Gastrocnemius medialis (tissue), 4 donors: ENCODE measurements around the gene PRKD3. TPM values are rescaled to one million over a fixed set of nuclear protein-coding genes. Genes with fewer than 3 reads are reported as not detected.

Source experiments
- ATAC-seq, 2 donors: fragments of 150-250 bp; one replicate each; pipeline ENCODE4 v1.9.1; 2016
- DNase-seq, 2 donors: peaks; one replicate each; pipeline ENCODE4 v3.0.0-alpha.2; 2019
- H3K27ac ChIP-seq, 4 donors: fragments of 200-600 bp; sonication (generic); 1 replicate in 1 of 4; 2 replicates in 3 of 4; pipeline ENCODE4 v1.5.1; 2016 to 2018; ENCODE audit warnings: mild to moderate bottlenecking in 2 of 4, moderate library complexity in 1 of 4
- H3K27me3 ChIP-seq, 3 donors: fragments of 200-600 bp; sonication (generic) in 2 of 3; 1 replicate in 1 of 3; 2 replicates in 2 of 3; pipeline versions ENCODE4 v1.5.1 to v1.6.0; 2016 to 2019; ENCODE audit warnings: mild to moderate bottlenecking in 1 of 3, moderate library complexity in 1 of 3
- H3K36me3 ChIP-seq, 2 donors: fragments of 200-600 bp; sonication (generic) in 1 of 2; one replicate each; pipeline ENCODE4 v1.5.1; 2017 to 2018
- H3K4me1 ChIP-seq, 2 donors: fragments of 200-600 bp; sonication (generic) in 1 of 2; one replicate each; pipeline ENCODE4 v1.5.1; 2016 to 2017; ENCODE audit warnings: mild to moderate bottlenecking in 2 of 2
- H3K4me3 ChIP-seq, 4 donors: fragments of 200-600 bp; sonication (generic) in 3 of 4; 1 replicate in 1 of 4; 2 replicates in 3 of 4; pipeline ENCODE4 v1.5.1; 2016 to 2019; ENCODE audit warnings: mild to moderate bottlenecking in 2 of 4
- H3K9me3 ChIP-seq, 3 donors: fragments of 200-600 bp; sonication (generic) in 2 of 3; 1 replicate in 1 of 3; 2 replicates in 2 of 3; pipeline ENCODE4 v1.5.1; 2016 to 2019
- CTCF ChIP-seq, 5 experiments: fragments of 450-650 bp in 3 of 5; fragments of 200-600 bp in 2 of 5; sonication (generic) in 2 of 5; IDR thresholded peaks in 4 of 5; conservative IDR thresholded peaks in 1 of 5; 1 replicate in 4 of 5; 2 replicates in 1 of 5; pipeline ENCODE4 v1.5.1; 2016 to 2019; ENCODE audit warnings: antibody characterized with exemption in 5 of 5, mild to moderate bottlenecking in 3 of 5, moderate library complexity in 3 of 5
- POLR2A ChIP-seq, 2 donors: fragments of 450-650 bp; IDR thresholded peaks; one replicate each; pipeline ENCODE4 v1.6.1; 2017; ENCODE audit warnings: antibody characterized with exemption in 2 of 2, mild to moderate bottlenecking in 2 of 2, moderate library complexity in 2 of 2
- in situ Hi-C, 4 donors: fragments of 200-750 bp; cut with MboI; loops; one replicate each; pipeline versions ENCODE4 v1.15.0 to v1.8.0; 2017; ENCODE audit warnings: low sequenced_read_pairs in 4 of 4
- intact Hi-C: fragments of 100-400 bp; cut with DNase I; formaldehyde crosslinking; loops from one replicate; pipeline ENCODE4 v1.15.1; 2023; ENCODE audit warnings: low total_unique reads
- total RNA-seq, 4 donors: library from RNA; depleted of rRNA; stranded (reverse); fragments of >200 nt; gene quantifications; one replicate each; pipeline versions ENCODE4 v1.1.0 to v1.2.3, GENCODE V29; 2016

PRKD3 gene
- total RNA-seq, 4 donors from 2014 or later: 11.0 to 34.4 (median 14.9) TPM

- DNase-seq (no peak), ATAC-seq (no peak)
- Histone ChIP-seq H3K27me3 (no peaks in the 10 kb centered on the region), H3K4me3 (no peak overlapping the region), H3K4me1 (no peaks in the 10 kb centered on the region), H3K9me3 (no peaks in the 10 kb centered on the region), H3K27ac (no peak overlapping the region), H3K36me3 (peaks cover 0 to 55% of the 10 kb centered on the region in 2 donors)
- intact Hi-C loops: no loop called here
- in situ Hi-C loops: no loop called here
- TF ChIP-seq CTCF (IDR thresholded peaks at IDR 0.05 in 4 of 5, conservative IDR thresholded peaks at IDR 0.05 in 1 of 5) (no peak), POLR2A (IDR thresholded peaks at IDR 0.05) (no peak)
Observed at GRCh38 chr2:37287966-37288365, 36.7 kb downstream of the PRKD3 start.

- TF ChIP-seq POLR2A (IDR thresholded peaks at IDR 0.05): no peak
- TF ChIP-seq CTCF (IDR thresholded peaks at IDR 0.05 in 4 of 5, conservative IDR thresholded peaks at IDR 0.05 in 1 of 5): no peak
- no peak for DNase-seq
- in situ Hi-C loops (no loop called here), intact Hi-C loops (no loop called here)
- Histone ChIP-seq H3K36me3 (peaks cover 0 to 59% of the 10 kb centered on the region in 2 donors), H3K4me3 (no peak overlapping the region), H3K27me3 (no peaks in the 10 kb centered on the region), H3K27ac (no peak overlapping the region), H3K9me3 (no peaks in the 10 kb centered on the region), H3K4me1 (no peaks in the 10 kb centered on the region)
- no peak for ATAC-seq
Observed at GRCh38 chr2:37284381-37284780, 40.3 kb downstream of the PRKD3 start.

- in situ Hi-C loops: no loop called here
- Histone ChIP-seq H3K27ac (no peak overlapping the region), H3K4me3 (no peak overlapping the region), H3K9me3 (no peaks in the 10 kb centered on the region), H3K36me3 (peaks cover 0 to 52% of the 10 kb centered on the region in 2 donors), H3K4me1 (no peaks in the 10 kb centered on the region), H3K27me3 (no peaks in the 10 kb centered on the region)
- ATAC-seq: no peak
- TF ChIP-seq POLR2A (IDR thresholded peaks at IDR 0.05) (no peak), CTCF (IDR thresholded peaks at IDR 0.05 in 4 of 5, conservative IDR thresholded peaks at IDR 0.05 in 1 of 5) (no peak)
- DNase-seq: no peak
- intact Hi-C loops: no loop called here
Observed at GRCh38 chr2:37283207-37283606, 41.4 kb downstream of the PRKD3 start.

GRCh38 chr2:37282746-37283145 is 41.9 kb downstream of the PRKD3 start:
- Histone ChIP-seq H3K27ac (no peak overlapping the region), H3K4me1 (no peaks in the 10 kb centered on the region), H3K4me3 (no peak overlapping the region), H3K27me3 (no peaks in the 10 kb centered on the region), H3K9me3 (no peaks in the 10 kb centered on the region), H3K36me3 (peaks cover 0 to 49% of the 10 kb centered on the region in 2 donors)
- in situ Hi-C loops (no loop called here), intact Hi-C loops (no loop called here)
- ATAC-seq (no peak), DNase-seq (no peak)
- TF ChIP-seq POLR2A (IDR thresholded peaks at IDR 0.05): no peak
- no peak for TF ChIP-seq CTCF (IDR thresholded peaks at IDR 0.05 in 4 of 5, conservative IDR thresholded peaks at IDR 0.05 in 1 of 5)

- H3K27ac ChIP-seq: no peak overlapping the region
- in situ Hi-C loops (no loop called here), intact Hi-C loops (no loop called here)
- no peak for TF ChIP-seq CTCF (IDR thresholded peaks at IDR 0.05 in 4 of 5, conservative IDR thresholded peaks at IDR 0.05 in 1 of 5)
- TF ChIP-seq POLR2A (IDR thresholded peaks at IDR 0.05): no peak
- H3K9me3 ChIP-seq: no peaks in the 10 kb centered on the region
- no peak overlapping the region for H3K4me3 ChIP-seq
- no peak for ATAC-seq
- peaks cover 0 to 55% of the 10 kb centered on the region in 2 donors for H3K36me3 ChIP-seq
- no peaks in the 10 kb centered on the region for H3K4me1 ChIP-seq
- DNase-seq: no peak
- H3K27me3 ChIP-seq: no peaks in the 10 kb centered on the region
Observed at GRCh38 chr2:37281916-37282315, 42.7 kb downstream of the PRKD3 start.
